HEK293 (cell line): ENCODE results near the gene PHYH.

Experiments
- CTCF ChIP-seq: fragments of 450-650 bp; formaldehyde crosslinking; IDR thresholded peaks from 2 replicates; pipeline ENCODE4 v1.5.1; 2016; ENCODE audit warnings: missing biosample characterization, missing genetic modification characterization
- KLF9 ChIP-seq: fragments of 450-650 bp; formaldehyde crosslinking; IDR thresholded peaks from 2 replicates; pipeline ENCODE4 v1.5.1; 2016; ENCODE audit warnings: missing biosample characterization, missing genetic modification characterization, low read depth
- PATZ1 ChIP-seq: fragments of 450-650 bp; formaldehyde crosslinking; IDR thresholded peaks from 2 replicates; pipeline ENCODE4 v1.5.1; 2016; ENCODE audit warnings: missing biosample characterization, missing genetic modification characterization
- YY1 ChIP-seq: fragments of 450-650 bp; formaldehyde crosslinking; IDR thresholded peaks from 2 replicates; pipeline ENCODE4 v1.5.1; 2018; ENCODE audit warnings: missing biosample characterization, missing genetic modification characterization
- ZNF274 ChIP-seq, 2 experiments: fragments of 200-500 bp in 1 of 2; fragments of 450-650 bp in 1 of 2; sonication (Bioruptor generic) in 1 of 2; formaldehyde crosslinking in 1 of 2; IDR thresholded peaks; 2 replicates each; pipeline versions ENCODE4 v1.5.1 to v1.6.1; 2014 to 2016; ENCODE audit warnings: borderline replicate concordance in 1 of 2, inconsistent platforms in 1 of 2, low read length in 1 of 2, missing biosample characterization in 1 of 2, missing genetic modification characterization in 1 of 2
- ZNF514 ChIP-seq: fragments of 450-650 bp; formaldehyde crosslinking; IDR thresholded peaks from 2 replicates; pipeline ENCODE4 v1.5.1; 2016; ENCODE audit warnings: missing biosample characterization, missing genetic modification characterization
- ZNF701 ChIP-seq: fragments of 450-650 bp; formaldehyde crosslinking; IDR thresholded peaks from 2 replicates; pipeline ENCODE4 v1.5.1; 2016; ENCODE audit warnings: missing biosample characterization, missing genetic modification characterization
- ZNF785 ChIP-seq: fragments of 450-650 bp; formaldehyde crosslinking; IDR thresholded peaks from 2 replicates; pipeline ENCODE4 v1.5.1; 2016; ENCODE audit warnings: missing biosample characterization, missing genetic modification characterization

DNA sequence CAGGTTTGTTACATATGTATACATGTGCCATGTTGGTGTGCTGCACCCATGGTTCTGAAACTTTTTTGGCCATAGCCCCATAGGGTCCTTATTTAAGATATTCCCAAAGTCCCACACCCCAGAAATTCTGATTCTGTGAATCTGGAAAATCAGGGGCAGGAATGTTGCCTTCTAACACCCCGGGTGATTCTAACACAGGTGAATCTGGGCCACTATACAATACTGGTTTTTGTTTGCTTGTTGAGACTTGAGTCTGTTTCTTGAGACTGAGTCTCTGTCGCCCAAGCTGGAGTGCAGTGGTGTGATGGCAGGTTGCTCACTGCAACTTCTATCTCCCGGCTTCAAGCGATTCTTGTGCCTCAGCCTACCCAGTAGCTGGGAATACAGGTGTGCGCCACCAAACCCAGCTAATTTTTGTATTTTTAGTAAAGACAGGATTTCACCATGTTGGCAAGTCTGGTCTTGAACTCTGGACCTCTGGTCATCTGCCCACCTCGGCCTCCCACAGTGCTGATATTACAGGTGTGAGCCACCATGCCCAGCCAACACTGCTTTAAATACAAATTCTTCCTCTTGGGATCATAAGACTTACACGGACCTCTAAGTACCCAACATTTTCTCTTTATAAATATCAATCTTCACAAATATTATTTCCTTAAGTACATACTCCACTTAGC, 16.9 kb upstream of the PHYH start:
- TF ChIP-seq ZNF701 (tag by site-specific recombination) (no peak), PATZ1 (tag by site-specific recombination) (no peak), ZNF274 (IDR thresholded peaks at IDR 0.05; ENCODE audit: low read length) (no peak), ZNF274 (tag by site-specific recombination; IDR thresholded peaks at IDR 0.05; ENCODE audit: borderline replicate concordance) (no peak), KLF9 (tag by site-specific recombination) (no peak), ZNF514 (tag by site-specific recombination) (no peak), CTCF (tag by site-specific recombination) (no peak), YY1 (tag by site-specific recombination) (no peak), ZNF785 (tag by site-specific recombination) (no peak)
